HFF-Myc (cell line): ENCODE measurements around the gene FOSL1.

Experiments used
- DNase-seq: peaks from one replicate; pipeline ENCODE4 v3.0.0-alpha.2; 2011; ENCODE audit warnings: low read depth; ENCODE audit errors: extremely low read depth
- H3K4me3 ChIP-seq: replicated peaks from 2 replicates; pipeline ENCODE4 v1.5.1; 2011; ENCODE audit warnings: low read depth, mild to moderate bottlenecking, control low read depth, low read length
- TF ChIP-seq, protein P1 (sequence below): IDR thresholded peaks from 2 replicates; pipeline ENCODE4 v1.5.1; 2012; ENCODE audit warnings: mild to moderate bottlenecking, low read depth, low read length, control low read depth; ENCODE audit errors: missing control alignments

FOSL1 gene

GRCh38 chr11:65856689-65857499 is 43.3 kb downstream of the FOSL1 start:
- DNase-seq = no peak
- H3K4me3 ChIP-seq = peak overlapping the region; percentile 80
- TF ChIP-seq, protein P1, sequence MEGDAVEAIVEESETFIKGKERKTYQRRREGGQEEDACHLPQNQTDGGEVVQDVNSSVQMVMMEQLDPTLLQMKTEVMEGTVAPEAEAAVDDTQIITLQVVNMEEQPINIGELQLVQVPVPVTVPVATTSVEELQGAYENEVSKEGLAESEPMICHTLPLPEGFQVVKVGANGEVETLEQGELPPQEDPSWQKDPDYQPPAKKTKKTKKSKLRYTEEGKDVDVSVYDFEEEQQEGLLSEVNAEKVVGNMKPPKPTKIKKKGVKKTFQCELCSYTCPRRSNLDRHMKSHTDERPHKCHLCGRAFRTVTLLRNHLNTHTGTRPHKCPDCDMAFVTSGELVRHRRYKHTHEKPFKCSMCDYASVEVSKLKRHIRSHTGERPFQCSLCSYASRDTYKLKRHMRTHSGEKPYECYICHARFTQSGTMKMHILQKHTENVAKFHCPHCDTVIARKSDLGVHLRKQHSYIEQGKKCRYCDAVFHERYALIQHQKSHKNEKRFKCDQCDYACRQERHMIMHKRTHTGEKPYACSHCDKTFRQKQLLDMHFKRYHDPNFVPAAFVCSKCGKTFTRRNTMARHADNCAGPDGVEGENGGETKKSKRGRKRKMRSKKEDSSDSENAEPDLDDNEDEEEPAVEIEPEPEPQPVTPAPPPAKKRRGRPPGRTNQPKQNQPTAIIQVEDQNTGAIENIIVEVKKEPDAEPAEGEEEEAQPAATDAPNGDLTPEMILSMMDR = no peak

- TF ChIP-seq, protein P1 = no peak
- no peak for DNase-seq
- peak overlapping the region; percentile 80 for H3K4me3 ChIP-seq
Measured at GRCh38 chr11:65855927-65856363, 44.2 kb downstream of the FOSL1 start.

GRCh38 chr11:65854852-65855837 is 45.0 kb downstream of the FOSL1 start:
- H3K4me3 ChIP-seq = peak overlapping the region; percentile 80
- no peak for DNase-seq
- TF ChIP-seq, protein P1 = no peak

GRCh38 chr11:65854161-65854592 is 46.0 kb downstream of the FOSL1 start:
- no peak for DNase-seq
- TF ChIP-seq, protein P1 = no peak
- no peak overlapping the region for H3K4me3 ChIP-seq

- TF ChIP-seq, protein P1 = no peak
- DNase-seq = no peak
- H3K4me3 ChIP-seq = no peak overlapping the region
Measured at GRCh38 chr11:65853246-65853979, 46.8 kb downstream of the FOSL1 start.
